Measurements from ENCODE around the gene YTHDF1.

Gene YTHDF1

DNA sequence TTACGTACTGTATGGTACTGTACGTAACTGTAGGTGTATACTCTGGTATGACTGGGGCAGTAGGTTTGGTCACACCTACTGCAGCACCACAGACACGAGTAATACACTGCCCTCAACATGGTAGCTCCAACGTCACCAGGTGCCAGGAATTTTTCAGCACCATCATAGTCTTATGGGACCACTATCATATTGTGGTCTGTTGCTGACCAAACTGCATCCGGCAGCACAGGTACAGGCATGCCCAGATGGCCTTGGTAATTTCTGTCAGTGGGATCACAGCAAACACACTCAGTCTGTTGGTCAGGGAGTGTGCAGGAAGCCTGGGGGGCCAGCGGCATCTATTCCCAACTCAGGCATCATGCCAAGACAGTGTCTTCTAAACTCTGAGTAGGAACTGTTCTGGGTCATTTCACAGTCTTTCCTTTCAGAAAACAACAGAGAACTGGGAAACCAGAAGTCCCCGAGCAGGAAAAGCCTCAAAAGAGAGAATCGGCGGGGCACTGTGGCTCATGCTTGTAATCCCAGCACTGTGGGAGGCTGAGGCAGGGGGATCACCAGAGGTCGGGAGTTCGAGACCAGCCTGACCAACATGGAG lies 5.8 kb downstream of the YTHDF1 start:
- DNase-seq (ENCODE audit: low read depth in 2 of 2): no peak

DNA sequence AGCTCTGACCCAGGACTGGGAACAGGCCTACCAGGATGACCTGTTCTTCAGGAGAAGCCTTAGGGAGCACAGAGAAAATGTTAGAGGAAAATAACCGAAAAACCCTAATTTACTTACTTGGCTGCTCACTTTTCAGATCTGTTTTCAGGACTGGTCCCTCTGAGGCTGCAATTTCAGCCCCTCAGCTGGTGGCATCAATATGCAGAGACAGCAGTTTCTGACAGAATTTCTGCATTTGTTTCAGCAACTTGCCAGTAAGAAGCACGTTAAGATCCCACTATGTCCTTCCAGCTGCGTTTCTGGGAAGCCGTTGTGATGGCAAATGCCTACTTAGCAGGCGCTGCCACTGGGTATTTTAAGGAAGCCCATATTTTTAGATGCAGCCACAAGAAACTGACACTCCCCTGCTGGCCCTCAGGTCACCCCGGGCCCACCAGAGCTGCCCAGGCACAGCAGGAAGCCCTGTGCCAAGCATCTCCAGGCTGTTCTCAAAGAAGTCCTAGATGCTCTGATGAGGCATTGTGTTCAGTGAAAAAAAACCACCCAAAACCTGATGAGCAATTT lies 7.5 kb downstream of the YTHDF1 start:
- no peak for DNase-seq (ENCODE audit: low read depth in 2 of 2)

DNA sequence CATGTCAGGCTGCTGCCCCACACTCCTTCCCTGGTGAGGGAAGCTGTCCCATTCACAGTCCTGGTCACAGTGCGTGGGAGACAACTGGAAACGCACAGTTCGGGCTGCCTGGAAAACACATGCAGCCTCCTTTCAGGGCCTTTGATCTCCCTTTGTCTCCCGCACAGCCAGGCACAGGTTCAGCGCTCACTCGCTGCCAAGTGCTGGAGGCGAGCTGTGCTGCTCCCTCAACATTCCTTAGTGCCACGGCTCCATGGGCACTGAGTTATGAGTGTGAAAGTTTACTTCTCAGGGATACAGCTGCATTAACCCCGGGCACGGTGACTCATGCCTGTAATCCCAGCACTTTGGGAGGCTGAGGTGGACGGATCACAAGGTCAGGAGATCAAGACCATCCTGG lies 9.1 kb downstream of the YTHDF1 start:
- no peak for DNase-seq (ENCODE audit: low read depth in 2 of 2)

- DNase-seq (ENCODE audit: low read depth in 2 of 2): no peak
Measured at GRCh38 chr20:63205896-63206295, 10.0 kb downstream of the YTHDF1 start.

DNA sequence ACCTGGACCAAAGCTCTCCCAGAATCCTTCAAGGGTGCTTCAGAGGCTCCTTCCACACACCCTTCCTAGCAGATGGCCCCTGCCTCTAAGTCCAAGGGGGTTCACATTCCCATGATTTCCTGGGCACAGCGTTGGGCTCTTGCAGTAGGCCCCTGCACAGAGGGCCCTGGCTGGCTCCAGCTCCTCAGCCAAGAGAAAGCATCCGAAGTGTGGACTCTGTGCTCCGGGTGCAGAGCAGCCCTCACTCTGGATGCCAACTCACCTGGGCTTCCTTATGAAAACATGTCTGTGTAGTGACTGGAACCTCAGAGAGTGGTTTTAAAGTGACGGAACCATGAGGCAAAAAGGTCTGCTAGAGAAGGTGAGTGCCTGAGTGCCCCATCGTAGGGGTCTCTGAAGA lies 11.6 kb downstream of the YTHDF1 start:
- DNase-seq (ENCODE audit: low read depth in 2 of 2): no peak

DNA sequence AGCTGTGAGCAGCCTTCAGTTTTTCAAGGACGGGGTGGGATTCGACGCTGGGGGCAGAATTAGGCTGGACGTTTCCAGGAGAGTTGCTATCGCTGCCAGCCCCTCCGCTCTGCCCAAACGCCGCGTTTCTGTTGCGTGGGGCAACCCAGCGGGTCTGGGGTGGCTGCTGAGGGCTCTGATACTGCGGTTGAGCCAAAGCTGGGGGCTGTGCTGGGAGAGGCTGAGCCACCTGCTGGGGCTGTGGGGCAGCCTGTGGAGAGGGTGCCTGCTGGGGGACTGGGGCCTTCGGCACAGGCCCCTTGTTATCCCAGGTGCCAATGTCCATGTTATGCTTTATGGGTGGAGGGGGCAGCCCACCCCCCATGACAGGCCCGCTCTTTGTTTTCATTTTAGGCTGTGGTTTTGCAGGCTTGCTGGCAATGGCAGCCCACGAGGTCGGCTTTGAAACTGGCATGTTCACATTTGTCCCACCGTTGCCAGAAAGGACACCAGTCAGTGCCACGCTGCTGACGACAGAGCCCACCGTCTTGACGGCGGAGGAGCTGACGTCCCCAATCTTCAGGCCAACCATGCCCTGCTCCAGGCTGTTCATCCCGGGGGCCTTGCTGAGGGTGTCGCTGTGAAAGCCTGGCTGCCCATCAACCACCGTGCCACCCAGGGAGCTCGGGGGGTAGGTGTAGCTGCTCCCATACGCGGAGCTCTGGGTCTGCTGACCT lies 13.0 kb downstream of the YTHDF1 start:
- DNase-seq (ENCODE audit: low read depth in 2 of 2): no peak

GRCh38 chr20:63202021-63202420 lies 13.9 kb downstream of the YTHDF1 start:
- DNase-seq (ENCODE audit: low read depth in 2 of 2): no peak

- DNase-seq (ENCODE audit: low read depth in 2 of 2): no peak
Measured at GRCh38 chr20:63198606-63199005, 17.3 kb downstream of the YTHDF1 start.

DNA sequence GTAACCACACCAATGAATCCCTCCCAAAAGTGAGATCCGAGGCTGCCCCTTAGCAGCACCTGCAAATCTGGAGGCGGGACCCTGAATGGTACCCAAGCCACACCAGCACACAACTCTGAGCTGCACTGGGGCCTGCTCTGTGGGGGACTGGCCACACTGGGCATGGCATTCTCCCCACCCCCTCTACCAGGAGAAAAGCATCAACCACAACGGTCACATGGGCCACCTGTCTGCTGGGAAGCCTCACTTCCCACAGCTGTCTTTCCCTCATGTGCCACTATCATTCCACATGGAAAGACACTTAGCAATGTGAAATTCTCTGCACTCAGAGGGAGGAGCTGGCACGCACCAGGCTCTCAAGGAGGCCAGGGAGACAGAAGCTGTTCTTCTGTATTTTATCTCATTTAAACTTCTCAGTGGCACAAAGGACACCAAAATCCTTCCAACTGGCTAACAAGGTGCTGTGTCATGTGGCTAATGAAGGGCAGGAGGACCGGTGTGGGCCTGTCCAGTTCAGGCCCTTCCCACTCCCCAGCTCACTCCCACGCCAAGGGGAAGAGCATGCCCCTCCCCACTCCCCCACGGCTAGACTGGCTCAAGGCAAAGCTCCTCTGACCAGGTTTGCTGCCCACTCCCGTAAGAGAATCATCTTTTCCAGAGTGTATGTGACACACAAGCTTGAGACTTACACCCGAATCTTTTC lies 19.0 kb downstream of the YTHDF1 start:
- DNase-seq (ENCODE audit: low read depth in 2 of 2): no peak

- DNase-seq (ENCODE audit: low read depth in 2 of 2): no peak
Measured at GRCh38 chr20:63194797-63195173, 21.1 kb downstream of the YTHDF1 start.

DNA sequence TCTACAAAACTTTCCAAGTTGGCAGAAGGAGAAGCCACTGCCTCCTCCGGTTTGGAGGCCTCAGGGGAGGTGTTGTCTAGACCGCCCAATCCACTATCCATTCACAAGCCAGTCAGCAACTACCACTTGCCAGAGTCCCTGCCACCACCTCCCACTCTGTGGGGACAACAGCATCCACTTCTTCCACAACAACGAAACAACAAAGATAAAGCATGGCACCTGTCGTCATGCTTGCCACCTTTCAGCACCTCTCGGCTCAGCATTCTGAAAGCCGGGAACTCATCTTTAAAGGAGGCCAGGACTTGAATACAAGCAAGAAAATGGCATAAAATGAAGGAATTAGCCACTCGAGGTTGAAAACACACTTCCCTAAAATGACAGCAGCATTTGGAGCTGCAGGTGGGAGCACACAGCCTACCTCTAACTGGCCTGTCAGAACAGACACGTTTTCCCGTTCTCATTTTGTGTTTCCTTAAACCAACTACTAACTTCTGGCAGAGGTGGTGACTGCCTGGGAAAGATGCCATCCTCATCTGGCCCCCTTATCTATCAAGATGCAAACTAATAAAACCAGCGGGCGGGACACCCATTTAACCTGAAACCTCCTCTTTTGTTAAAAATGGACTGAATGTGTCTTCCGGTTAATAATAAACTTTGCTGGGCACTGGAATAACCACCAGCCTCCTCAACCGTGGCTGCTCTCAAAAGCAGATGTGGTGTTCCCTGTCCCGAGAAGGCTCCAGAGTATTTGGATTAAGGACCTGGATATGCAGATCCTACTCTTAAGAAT lies 21.7 kb downstream of the YTHDF1 start:
- DNase-seq (ENCODE audit: low read depth in 2 of 2): no peak

DNA sequence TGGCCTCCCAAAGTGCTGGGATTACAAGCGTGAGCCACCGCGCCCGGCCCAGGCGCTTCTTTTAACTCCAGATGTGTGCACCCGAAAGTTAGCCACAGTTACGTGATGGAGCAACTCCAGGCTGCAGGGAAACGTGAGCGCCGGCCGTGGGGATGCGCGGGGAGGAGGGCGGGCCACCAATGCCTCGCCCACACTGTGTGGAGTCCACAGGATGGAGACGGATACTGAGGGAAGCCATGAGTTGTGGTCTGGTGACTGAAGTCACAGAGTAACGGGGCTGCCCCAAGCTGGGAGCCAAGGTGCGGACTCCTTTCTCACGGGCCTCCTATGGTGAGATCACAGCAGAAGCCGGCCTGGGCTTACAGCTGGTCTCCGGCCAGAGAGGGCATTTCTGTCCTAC lies 23.2 kb downstream of the YTHDF1 start:
- no peak for DNase-seq (ENCODE audit: low read depth in 2 of 2)

DNA sequence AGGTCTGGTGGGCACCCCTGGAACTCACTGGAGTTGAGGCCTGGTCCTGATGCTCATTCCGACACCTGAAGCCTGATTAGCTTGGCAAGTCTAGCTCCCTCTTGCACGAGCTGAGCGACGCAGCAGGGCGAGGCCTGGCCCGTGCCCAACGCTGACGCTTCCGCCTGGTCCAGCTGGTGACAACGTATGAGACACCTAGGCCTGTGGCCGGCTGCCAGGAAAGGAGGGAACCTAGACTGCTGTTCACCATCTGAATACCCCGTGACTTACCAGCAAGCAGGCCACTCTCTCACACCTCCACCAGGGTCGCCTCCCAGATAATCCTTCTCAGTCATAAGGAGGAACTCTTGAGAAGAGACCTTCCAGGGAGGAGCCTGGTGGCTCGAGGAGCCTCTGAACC lies 24.5 kb downstream of the YTHDF1 start:
- no peak for DNase-seq (ENCODE audit: low read depth in 2 of 2)

- no peak for DNase-seq (ENCODE audit: low read depth in 2 of 2)
Measured at GRCh38 chr20:63190828-63191227, 25.1 kb downstream of the YTHDF1 start.

DNA sequence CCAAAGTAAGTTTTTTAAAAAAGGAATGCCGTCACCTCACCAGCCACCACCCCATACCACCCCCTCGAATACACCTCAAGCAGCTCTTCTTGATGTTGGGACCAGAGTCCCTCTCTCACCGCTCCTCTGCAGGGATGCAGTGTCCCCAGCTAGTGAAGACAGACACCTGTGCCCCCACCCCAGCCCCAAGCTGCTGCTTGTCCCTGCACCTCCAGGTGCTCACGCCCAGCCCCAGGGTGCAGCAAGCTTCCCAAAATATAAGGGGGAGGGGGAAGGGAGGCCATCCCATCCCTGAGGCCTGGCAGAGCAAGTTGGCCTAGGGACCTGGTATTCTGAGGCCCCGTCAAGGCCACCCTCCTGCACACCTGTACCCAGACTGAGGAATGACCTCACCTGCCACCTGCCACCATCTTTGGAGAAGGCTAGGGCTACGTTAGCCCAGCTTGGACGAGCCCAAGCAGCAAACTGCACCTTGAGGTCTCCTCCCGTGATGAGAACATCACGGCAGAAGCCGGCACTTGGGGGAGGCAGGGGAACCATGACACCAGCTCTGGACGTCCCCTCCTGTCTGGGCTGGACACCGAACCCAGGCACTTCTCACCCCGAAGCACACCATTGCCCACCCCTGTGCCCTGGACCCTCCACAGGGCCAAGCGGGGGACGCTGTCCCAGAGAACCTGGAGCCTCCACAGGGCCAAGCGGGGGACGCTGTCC lies 25.9 kb downstream of the YTHDF1 start:
- no peak for DNase-seq (ENCODE audit: low read depth in 2 of 2)

- DNase-seq (ENCODE audit: low read depth in 2 of 2): no peak
Measured at GRCh38 chr20:63189322-63189642, 26.6 kb downstream of the YTHDF1 start.

DNA sequence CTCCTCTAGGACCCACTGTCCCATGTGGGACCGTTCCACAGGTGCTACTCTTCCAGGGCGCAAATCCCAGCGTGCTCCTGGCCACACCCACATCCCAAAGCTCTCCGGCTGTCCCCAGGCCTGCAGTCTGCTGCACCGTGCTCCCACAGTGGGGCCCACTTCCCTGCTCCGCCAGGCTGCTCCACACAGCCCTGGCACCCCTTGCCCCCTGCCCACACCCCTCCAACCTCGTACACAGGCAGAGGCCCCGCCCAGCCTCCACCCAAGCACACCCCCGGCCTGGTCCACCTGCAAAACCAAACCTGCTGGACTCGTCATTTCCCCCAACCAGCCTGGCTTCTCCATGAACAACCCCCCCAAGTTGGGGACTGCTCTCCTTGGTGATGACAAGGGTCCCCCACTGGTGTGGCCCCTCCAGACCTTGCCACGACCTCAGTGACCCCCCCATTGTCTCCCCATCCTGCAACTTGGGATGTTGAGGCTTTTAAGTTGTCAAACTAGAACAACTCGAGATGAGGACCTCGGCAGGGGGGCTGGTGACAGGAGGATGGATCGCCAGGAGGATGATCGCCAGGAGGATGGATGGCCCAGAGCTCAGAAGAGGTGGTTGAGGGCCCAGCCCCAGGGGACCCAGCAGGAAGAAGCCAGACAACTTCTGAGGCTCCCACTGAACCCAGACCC lies 27.1 kb downstream of the YTHDF1 start:
- DNase-seq (ENCODE audit: low read depth in 2 of 2): no peak

- DNase-seq (ENCODE audit: low read depth in 2 of 2): no peak
Measured at GRCh38 chr20:63188159-63188442, 27.8 kb downstream of the YTHDF1 start.

- no peak for DNase-seq (ENCODE audit: low read depth in 2 of 2)
Measured at GRCh38 chr20:63187338-63188158, 28.4 kb downstream of the YTHDF1 start.

DNA sequence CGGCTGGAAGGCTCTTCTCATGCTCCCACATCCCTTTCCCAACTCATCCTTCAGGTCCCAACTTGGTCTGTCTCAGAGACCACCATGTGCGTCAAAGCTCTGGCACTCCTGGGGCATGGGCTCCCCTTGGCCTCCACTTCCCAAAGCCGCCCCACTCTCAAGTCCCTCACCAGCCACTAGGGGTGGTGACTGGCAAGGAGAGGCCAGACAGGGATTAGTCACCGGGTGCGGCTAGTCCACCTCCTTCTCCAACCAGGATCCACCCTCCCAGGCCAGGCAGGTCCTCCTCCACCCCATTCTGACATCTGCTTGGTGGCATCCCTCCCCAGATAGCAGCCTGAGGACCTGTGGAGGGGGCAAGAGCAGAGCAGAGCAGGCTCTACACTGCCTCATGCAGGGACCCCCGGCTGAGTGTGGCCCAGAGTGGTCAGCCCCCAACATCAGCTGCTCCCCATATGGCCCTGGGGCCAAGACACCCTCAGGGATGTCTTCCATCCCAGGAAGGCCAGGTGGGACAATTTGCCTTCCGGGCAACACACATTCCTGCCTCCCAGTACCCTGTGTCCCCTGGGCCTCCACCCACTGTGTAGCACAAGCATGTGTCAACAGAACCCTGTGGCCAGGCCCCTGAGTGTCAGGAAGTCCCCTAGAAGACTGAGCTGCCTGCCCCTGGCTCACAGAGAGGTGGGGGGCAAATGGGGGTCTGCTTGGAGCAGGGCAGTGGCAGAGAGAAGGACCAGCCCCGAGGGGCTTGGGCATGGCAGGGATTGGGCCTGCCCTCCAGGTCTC lies 29.2 kb downstream of the YTHDF1 start:
- DNase-seq (ENCODE audit: low read depth in 2 of 2): no peak
